Esophagus muscularis mucosa (tissue), 4 donors: ENCODE results near the gene PPP1R12C. TPM values are rescaled to one million over a fixed set of nuclear protein-coding genes. Genes with fewer than 3 reads are reported as not detected.
"Not testable (repeated sequence)": the region's sequence is repeated elsewhere in the genome, so short reads cannot be mapped to it uniquely, and the experiment has no call there.

Source experiments
- DNase-seq: peaks from one replicate; pipeline ENCODE4 v3.0.0-alpha.2; 2017; ENCODE audit errors: extremely low spot score
- H3K27ac ChIP-seq, 4 donors: fragments of 200-600 bp; sonication (generic); replicated peaks in 1 of 4; 1 replicate in 3 of 4; 2 replicates in 1 of 4; pipeline ENCODE4 v1.5.1; 2016 to 2019; ENCODE audit warnings: mild to moderate bottlenecking in 1 of 4
- H3K27me3 ChIP-seq, 4 donors: fragments of 200-600 bp; sonication (generic); one replicate each; pipeline versions ENCODE4 v1.5.1 to v1.6.0; 2016 to 2019
- H3K36me3 ChIP-seq, 4 donors: fragments of 200-600 bp; sonication (generic); one replicate each; pipeline ENCODE4 v1.5.1; 2016 to 2019
- H3K4me1 ChIP-seq, 4 donors: fragments of 200-600 bp; sonication (generic); one replicate each; pipeline ENCODE4 v1.5.1; 2016 to 2019
- H3K4me3 ChIP-seq, 4 donors: fragments of 200-600 bp; sonication (generic); 1 replicate in 2 of 4; 2 replicates in 2 of 4; pipeline ENCODE4 v1.5.1; 2016 to 2019; ENCODE audit warnings: mild to moderate bottlenecking in 4 of 4, moderate library complexity in 1 of 4
- H3K9me3 ChIP-seq, 4 donors: fragments of 200-600 bp; sonication (generic); 1 replicate in 3 of 4; 2 replicates in 1 of 4; pipeline ENCODE4 v1.5.1; 2016 to 2019
- EP300 ChIP-seq: sonication (generic); formaldehyde crosslinking; IDR thresholded peaks from one replicate; pipeline ENCODE4 v1.6.1; 2017; ENCODE audit warnings: antibody characterized with exemption
- POLR2A ChIP-seq: fragments of 450-650 bp; IDR thresholded peaks from one replicate; pipeline ENCODE4 v1.6.1; 2017; ENCODE audit warnings: antibody characterized with exemption, moderate library complexity, mild to moderate bottlenecking, low read depth
- POLR2AphosphoS5 ChIP-seq, 2 donors: sonication (generic); formaldehyde crosslinking; IDR thresholded peaks; one replicate each; pipeline ENCODE4 v1.6.1; 2017; ENCODE audit warnings: antibody characterized with exemption in 2 of 2
- WGBS: methylation state at CpG from one replicate; pipeline ENCODE4 v1.1.5; 2018; 5-methylcytosine and 5-hydroxymethylcytosine counted together
- intact Hi-C: fragments of 100-400 bp; cut with DNase I; formaldehyde crosslinking; loops from one replicate; pipeline ENCODE4 v1.15.1; 2023
- total RNA-seq, 4 donors: library from RNA; depleted of rRNA; stranded (reverse); fragments of >200 nt; gene quantifications; one replicate each; pipeline versions ENCODE4 v1.1.0 to v1.2.1, GENCODE V29; 2016
- TF ChIP-seq, protein P1 (sequence below), 3 experiments: fragments of 200-600 bp in 2 of 3; fragments of 450-650 bp in 1 of 3; sonication (generic) in 2 of 3; IDR thresholded peaks; one replicate each; pipeline ENCODE4 v1.5.1; 2017 to 2019; ENCODE audit warnings: antibody characterized with exemption in 3 of 3, mild to moderate bottlenecking in 2 of 3, moderate library complexity in 1 of 3

Gene PPP1R12C
- total RNA-seq, 4 donors from 2014 or later: 257 to 451 (median 351) TPM

DNA sequence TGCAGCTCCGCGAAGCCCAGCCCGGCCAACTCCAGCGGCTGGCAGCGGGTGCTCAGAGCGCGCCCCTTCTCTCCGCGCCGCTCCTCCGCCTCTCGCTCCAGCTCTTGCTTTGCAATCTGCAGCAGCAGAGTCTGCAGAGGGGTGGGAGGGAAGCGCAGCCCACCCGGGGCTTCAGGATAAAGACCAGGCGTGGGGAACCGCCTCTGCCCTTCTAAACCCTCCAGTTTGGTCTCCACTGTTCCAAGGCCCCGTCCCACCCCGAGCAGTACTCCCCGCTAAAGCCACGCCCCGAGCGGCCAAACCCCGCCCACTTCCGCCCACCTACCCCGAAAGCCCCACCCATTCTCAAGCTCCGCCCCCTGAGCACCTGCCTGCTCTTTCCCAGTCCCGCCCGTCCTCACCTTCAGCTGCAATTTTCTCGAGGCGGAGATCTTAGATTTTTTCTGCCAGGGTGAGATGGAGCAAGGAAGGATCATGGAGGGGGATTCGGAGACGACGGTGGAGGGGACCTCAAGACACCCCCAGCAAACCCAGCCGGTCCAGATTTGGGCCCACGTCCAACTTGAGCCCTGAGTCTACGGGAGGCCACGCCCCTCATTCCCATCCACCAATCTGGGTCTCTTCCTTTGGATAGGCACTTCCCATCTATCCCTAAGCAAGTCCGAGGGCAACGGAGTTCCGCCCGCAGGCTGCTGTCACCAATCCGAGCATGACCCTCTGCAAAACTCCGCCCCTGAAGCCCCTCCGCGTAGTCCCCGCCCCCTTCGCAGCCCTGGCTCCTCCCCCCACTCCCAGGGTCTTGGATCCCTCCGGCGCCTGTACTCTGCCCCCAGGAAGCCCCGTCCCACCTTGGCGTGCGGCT, 39.0 kb upstream of the PPP1R12C start:
- Histone ChIP-seq H3K27ac (no peak overlapping the region), H3K27me3 (peaks cover 1 to 97% (median 52%) of the 10 kb centered on the region in 4 donors), H3K4me1 (peaks cover 15 to 32% (median 27%) of the 10 kb centered on the region in 4 donors), H3K4me3 (no peak overlapping the region), H3K9me3 (no peaks in the 10 kb centered on the region), H3K36me3 (peaks cover 0 to 30% (median 0%) of the 10 kb centered on the region in 4 donors)
- TF ChIP-seq POLR2AphosphoS5 (IDR thresholded peaks at IDR 0.05): no peak
- TF ChIP-seq, protein P1, sequence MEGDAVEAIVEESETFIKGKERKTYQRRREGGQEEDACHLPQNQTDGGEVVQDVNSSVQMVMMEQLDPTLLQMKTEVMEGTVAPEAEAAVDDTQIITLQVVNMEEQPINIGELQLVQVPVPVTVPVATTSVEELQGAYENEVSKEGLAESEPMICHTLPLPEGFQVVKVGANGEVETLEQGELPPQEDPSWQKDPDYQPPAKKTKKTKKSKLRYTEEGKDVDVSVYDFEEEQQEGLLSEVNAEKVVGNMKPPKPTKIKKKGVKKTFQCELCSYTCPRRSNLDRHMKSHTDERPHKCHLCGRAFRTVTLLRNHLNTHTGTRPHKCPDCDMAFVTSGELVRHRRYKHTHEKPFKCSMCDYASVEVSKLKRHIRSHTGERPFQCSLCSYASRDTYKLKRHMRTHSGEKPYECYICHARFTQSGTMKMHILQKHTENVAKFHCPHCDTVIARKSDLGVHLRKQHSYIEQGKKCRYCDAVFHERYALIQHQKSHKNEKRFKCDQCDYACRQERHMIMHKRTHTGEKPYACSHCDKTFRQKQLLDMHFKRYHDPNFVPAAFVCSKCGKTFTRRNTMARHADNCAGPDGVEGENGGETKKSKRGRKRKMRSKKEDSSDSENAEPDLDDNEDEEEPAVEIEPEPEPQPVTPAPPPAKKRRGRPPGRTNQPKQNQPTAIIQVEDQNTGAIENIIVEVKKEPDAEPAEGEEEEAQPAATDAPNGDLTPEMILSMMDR (IDR thresholded peaks at IDR 0.05): no peak
- no peak for TF ChIP-seq POLR2A
- TF ChIP-seq EP300: no peak
- no peak for DNase-seq
- intact Hi-C loops: no loop called here
- 3% methylated on average over 40 of the region's 52 CpGs for WGBS

DNA sequence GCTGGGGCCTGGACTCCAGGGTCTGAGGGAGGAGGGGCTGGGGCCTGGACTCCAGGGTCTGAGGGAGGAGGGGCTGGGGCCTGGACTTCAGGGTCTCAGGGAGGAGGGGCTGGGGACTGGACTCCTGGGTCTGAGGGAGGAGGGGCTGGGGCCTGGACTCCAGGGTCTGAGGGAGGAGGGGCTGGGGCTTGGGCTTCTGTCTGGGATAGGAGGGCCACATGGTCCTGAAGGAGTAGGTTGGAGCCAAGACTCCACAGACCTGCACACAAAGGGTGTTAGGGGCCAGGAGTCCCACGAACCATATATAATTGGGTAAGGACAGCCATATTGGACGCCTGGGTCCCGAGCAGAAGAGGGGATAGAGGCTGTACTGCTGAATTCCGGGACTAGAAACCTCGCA, 38.3 kb upstream of the PPP1R12C start:
- WGBS: 0% methylated on average over 2 of the region's 5 CpGs
- H3K27ac ChIP-seq, H3K9me3 ChIP-seq, DNase-seq, intact Hi-C loops, H3K4me3 ChIP-seq: not testable (repeated sequence)
- peaks cover 0 to 37% (median 0%) of the 10 kb centered on the region in 4 donors for H3K36me3 ChIP-seq
- peaks cover 12 to 27% (median 22%) of the 10 kb centered on the region in 4 donors for H3K4me1 ChIP-seq
- H3K27me3 ChIP-seq: peaks cover 0 to 97% (median 46%) of the 10 kb centered on the region in 4 donors

DNA sequence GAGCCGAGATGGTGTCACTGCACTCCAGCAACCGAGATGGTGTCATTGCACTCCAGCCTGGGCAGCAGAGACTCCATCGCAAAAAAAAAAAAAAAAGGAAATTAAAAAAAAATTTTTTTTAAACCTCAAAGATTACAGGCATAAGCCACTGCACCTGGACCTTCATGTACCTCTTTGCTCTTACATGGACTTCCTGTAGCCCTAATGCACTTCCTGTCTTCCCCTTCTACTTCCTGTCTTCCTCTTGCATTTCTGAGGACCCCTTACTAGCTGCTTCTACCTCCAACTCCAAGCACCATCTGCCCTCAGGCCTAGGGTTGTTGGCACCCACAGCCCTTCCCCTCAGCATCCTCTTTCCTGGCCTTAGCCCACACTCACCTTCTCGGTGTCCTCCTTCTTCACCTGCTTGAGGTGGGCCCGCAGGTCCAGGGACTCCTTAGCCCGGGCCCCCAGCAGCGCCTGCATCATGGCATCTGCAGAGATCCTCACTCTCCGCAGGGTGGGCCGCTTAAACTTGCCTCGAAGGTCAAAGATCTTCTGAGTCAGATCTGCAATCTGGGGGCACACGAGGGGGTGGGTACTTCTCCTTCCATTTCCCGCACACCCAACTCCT, 36.3 kb upstream of the PPP1R12C start:
- no peak for TF ChIP-seq POLR2A
- TF ChIP-seq, protein P1 (IDR thresholded peaks at IDR 0.05): no peak
- TF ChIP-seq EP300: no peak
- TF ChIP-seq POLR2AphosphoS5 (IDR thresholded peaks at IDR 0.05): no peak
- intact Hi-C loops: no loop called here
- Histone ChIP-seq H3K9me3 (no peaks in the 10 kb centered on the region), H3K27me3 (peaks cover 0 to 97% (median 37%) of the 10 kb centered on the region in 4 donors), H3K4me1 (peaks cover 0 to 15% (median 11%) of the 10 kb centered on the region in 4 donors), H3K4me3 (no peak overlapping the region), H3K27ac (no peak overlapping the region), H3K36me3 (peaks cover 0 to 38% (median 0%) of the 10 kb centered on the region in 4 donors)
- no peak for DNase-seq
- WGBS: 90% methylated on average over 12 of the region's 12 CpGs

DNA sequence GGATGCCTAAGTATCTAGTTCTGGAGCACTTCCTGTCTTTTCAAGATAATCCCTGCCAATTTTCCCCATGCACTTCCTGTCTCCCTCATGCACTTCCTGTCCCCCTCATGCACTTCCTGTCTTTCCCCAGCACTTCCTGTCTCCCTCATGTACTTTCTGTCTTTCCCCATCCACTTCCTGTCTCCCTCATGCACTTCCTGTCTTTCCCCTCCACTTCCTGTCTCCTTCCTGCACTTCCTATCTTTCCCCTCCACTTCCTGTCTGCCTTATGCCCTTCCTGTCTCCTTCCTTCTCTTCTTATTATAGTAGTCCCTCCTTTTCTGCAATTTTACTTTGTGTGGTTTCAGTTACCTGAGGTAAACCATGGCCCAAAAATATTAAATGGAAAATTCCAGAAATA, 34.6 kb upstream of the PPP1R12C start:
- Histone ChIP-seq H3K36me3 (peaks cover 0 to 38% (median 0%) of the 10 kb centered on the region in 4 donors), H3K27me3 (peaks cover 0 to 97% (median 31%) of the 10 kb centered on the region in 4 donors), H3K4me3 (no peak overlapping the region), H3K27ac (no peak overlapping the region), H3K9me3 (no peaks in the 10 kb centered on the region), H3K4me1 (peaks cover 0 to 14% (median 11%) of the 10 kb centered on the region in 4 donors)
- no peak for DNase-seq
- TF ChIP-seq, protein P1 (IDR thresholded peaks at IDR 0.05): no peak
- TF ChIP-seq EP300 (no peak), POLR2AphosphoS5 (IDR thresholded peaks at IDR 0.05) (no peak), POLR2A (no peak)
- intact Hi-C loops: no loop called here
